Measurements from ENCODE around the gene TRPM5.

The TRPM5 gene

DNA sequence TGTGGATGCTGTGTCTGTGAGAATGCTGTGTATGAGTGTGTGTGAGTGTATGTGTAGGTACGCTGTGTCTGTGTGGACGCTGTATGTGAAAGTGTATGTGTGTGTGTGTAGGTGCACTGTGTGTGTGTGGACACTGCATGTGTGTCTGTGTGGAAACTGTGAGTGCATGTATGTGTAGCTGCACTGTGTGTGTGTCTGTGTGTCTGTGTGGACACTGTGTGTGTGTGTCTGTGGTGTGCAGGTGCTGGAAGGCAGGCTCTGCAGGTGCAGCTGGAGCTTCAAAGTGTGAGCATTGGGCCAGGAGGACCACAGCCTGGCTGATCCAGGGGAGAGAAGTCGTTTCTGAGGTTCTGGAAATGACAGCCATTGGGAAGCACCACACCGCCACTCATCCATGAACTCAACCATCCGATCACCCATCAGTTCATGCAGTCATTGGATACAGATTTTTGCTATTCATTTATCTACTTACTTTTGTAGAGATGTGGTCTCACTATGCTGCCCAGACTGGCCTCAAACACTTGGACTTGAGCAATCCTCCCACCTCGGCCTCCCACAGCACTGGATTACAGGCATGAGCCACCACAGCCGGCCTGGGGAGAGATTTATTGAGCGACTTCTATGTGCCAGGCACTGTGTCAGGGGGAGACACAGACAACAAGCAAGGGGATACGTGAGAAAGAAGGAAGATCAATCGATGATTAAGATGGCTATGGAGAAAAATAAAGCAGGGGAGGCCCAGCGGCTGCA is 9.6 kb downstream of the TRPM5 start:
- H3K36me3 ChIP-seq (ENCODE audit: low read length) = no peaks in the 10 kb centered on the region
- no peaks in the 10 kb centered on the region for H3K79me2 ChIP-seq (ENCODE audit: insufficient read depth, low read length)
- no peaks in the 10 kb centered on the region for H3F3A ChIP-seq (ENCODE audit: insufficient read depth)
- no peak overlapping the region for H3K27ac ChIP-seq (ENCODE audit: low read depth, low read length)
- TF ChIP-seq, protein P1, sequence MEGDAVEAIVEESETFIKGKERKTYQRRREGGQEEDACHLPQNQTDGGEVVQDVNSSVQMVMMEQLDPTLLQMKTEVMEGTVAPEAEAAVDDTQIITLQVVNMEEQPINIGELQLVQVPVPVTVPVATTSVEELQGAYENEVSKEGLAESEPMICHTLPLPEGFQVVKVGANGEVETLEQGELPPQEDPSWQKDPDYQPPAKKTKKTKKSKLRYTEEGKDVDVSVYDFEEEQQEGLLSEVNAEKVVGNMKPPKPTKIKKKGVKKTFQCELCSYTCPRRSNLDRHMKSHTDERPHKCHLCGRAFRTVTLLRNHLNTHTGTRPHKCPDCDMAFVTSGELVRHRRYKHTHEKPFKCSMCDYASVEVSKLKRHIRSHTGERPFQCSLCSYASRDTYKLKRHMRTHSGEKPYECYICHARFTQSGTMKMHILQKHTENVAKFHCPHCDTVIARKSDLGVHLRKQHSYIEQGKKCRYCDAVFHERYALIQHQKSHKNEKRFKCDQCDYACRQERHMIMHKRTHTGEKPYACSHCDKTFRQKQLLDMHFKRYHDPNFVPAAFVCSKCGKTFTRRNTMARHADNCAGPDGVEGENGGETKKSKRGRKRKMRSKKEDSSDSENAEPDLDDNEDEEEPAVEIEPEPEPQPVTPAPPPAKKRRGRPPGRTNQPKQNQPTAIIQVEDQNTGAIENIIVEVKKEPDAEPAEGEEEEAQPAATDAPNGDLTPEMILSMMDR (IDR thresholded peaks at IDR 0.05; ENCODE audit: insufficient read depth, low read length, poor library complexity, severe bottlenecking) = no peak
- no peak for TF ChIP-seq EZH2phosphoT487 (conservative IDR thresholded peaks at IDR 0.05; ENCODE audit: low read length)
- no peaks in the 10 kb centered on the region for H3K27me3 ChIP-seq (ENCODE audit: low read length)
- no peaks in the 10 kb centered on the region for H3K9me2 ChIP-seq (replicated peaks; ENCODE audit: insufficient read depth, low read length)
- H3K9ac ChIP-seq (ENCODE audit: low read length) = no peak overlapping the region
- H2AFZ ChIP-seq (ENCODE audit: low read depth, low read length, severe bottlenecking) = no peak overlapping the region
- H4K20me1 ChIP-seq (ENCODE audit: low read depth, low read length) = no peaks in the 10 kb centered on the region
- no peaks in the 10 kb centered on the region for H3K9me3 ChIP-seq (ENCODE audit: insufficient read depth, low read length)
- no peak overlapping the region for H3K4me3 ChIP-seq (ENCODE audit: insufficient read depth, low read length, poor library complexity, severe bottlenecking)
- no peak overlapping the region for H3K4me2 ChIP-seq (ENCODE audit: low read depth, low read length, poor library complexity, severe bottlenecking)

DNA sequence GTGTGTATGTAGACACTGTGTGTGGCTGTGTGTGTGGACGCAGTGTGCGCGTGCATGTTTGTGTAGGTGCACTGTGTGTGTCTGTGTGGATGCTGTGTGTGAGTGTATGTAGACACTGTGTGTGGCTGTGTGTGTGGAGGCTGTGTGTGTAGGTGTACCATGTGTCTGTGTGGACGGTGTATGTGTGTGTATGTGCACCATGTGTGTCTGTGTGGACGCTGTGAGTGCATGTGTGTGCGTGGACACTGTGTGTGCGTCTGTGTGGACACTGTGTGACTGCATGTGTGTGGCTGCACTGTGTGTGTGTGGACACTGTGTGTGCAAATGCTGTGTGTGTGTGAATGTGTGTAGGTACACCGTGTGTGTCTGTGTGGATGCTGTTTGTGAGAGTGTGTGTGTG is 10.3 kb downstream of the TRPM5 start:
- Histone ChIP-seq H3K36me3 (ENCODE audit: low read length) (no peaks in the 10 kb centered on the region), H3K9ac (ENCODE audit: low read length) (no peak overlapping the region), H4K20me1 (ENCODE audit: low read depth, low read length) (no peaks in the 10 kb centered on the region), H3K79me2 (ENCODE audit: insufficient read depth, low read length) (no peaks in the 10 kb centered on the region), H3K4me3 (ENCODE audit: insufficient read depth, low read length, poor library complexity, severe bottlenecking) (no peak overlapping the region), H3K9me2 (replicated peaks; ENCODE audit: insufficient read depth, low read length) (no peaks in the 10 kb centered on the region), H2AFZ (ENCODE audit: low read depth, low read length, severe bottlenecking) (no peak overlapping the region), H3F3A (ENCODE audit: insufficient read depth) (no peaks in the 10 kb centered on the region), H3K4me2 (ENCODE audit: low read depth, low read length, poor library complexity, severe bottlenecking) (no peak overlapping the region), H3K27ac (ENCODE audit: low read depth, low read length) (no peak overlapping the region), H3K9me3 (ENCODE audit: insufficient read depth, low read length) (no peaks in the 10 kb centered on the region), H3K27me3 (ENCODE audit: low read length) (no peaks in the 10 kb centered on the region)
- TF ChIP-seq EZH2phosphoT487 (conservative IDR thresholded peaks at IDR 0.05; ENCODE audit: low read length) = no peak
- TF ChIP-seq, protein P1 (IDR thresholded peaks at IDR 0.05; ENCODE audit: insufficient read depth, low read length, poor library complexity, severe bottlenecking) = no peak

DNA sequence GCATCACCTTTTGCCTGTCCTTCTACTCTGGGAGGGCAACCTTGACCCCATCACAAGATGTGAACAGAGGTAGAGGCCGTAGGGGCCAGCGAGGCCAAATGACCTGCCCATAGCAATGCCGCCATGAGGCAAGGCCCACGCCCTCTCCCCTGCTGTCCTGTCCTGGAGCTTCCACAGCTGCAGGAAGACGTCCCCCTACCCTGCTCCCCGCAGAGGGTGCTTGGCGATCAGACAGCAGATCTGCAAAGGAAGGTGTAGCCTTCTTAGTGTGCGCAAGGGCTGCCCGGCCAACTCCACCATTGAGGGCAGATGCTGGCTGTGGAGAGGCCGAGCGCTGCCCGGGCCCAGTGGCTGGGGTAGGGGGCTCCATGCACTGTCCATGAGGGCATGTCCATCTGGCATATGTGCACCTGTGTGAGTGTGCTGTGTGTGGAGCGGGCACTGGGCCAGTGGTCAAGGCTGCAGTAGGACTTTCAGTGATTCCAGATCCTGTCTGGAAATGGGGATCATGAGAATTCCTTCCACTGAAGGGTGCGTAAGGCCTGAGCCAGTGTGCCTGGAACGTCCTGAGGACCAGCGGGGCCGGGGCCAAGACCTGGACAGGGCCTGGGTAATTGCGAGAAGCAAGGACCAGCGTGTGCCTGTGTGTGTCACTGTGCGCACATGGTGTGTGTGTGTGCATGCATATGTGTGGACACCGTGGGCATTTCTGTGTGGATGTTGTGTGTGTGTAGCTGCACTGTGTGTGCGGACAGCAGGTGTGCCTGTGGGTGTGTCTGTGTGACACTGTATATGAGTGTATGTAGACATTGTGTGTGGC is 11.0 kb downstream of the TRPM5 start:
- Histone ChIP-seq H3K4me3 (ENCODE audit: insufficient read depth, low read length, poor library complexity, severe bottlenecking) (no peak overlapping the region), H3K4me2 (ENCODE audit: low read depth, low read length, poor library complexity, severe bottlenecking) (no peak overlapping the region), H4K20me1 (ENCODE audit: low read depth, low read length) (no peaks in the 10 kb centered on the region), H3K9ac (ENCODE audit: low read length) (no peak overlapping the region), H3K9me2 (replicated peaks; ENCODE audit: insufficient read depth, low read length) (no peaks in the 10 kb centered on the region), H3K27ac (ENCODE audit: low read depth, low read length) (no peak overlapping the region), H3K27me3 (ENCODE audit: low read length) (no peaks in the 10 kb centered on the region), H3K36me3 (ENCODE audit: low read length) (no peaks in the 10 kb centered on the region), H3K9me3 (ENCODE audit: insufficient read depth, low read length) (no peaks in the 10 kb centered on the region), H3K79me2 (ENCODE audit: insufficient read depth, low read length) (no peaks in the 10 kb centered on the region), H3F3A (ENCODE audit: insufficient read depth) (no peaks in the 10 kb centered on the region), H2AFZ (ENCODE audit: low read depth, low read length, severe bottlenecking) (no peak overlapping the region)
- no peak for TF ChIP-seq EZH2phosphoT487 (conservative IDR thresholded peaks at IDR 0.05; ENCODE audit: low read length)
- TF ChIP-seq, protein P1 (IDR thresholded peaks at IDR 0.05; ENCODE audit: insufficient read depth, low read length, poor library complexity, severe bottlenecking) = no peak

Measured in SU-DHL-6 (cell line).